ENCODE measurements around the gene ENTPD2.

DNA sequence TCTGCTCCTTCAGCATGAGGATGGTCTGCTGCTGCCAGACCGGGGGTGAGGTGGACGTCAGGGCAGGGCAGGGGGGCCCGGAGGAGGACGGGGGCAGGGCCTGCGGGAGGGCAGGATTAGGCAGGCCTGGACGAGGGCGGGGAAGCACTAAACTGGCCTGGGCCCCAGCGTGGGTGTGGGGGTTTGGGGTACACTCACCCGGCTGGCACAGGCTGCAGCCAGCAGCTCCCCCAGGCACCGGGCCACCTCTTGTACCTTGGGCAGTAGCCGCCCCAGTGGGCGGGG lies 11.0 kb upstream of the ENTPD2 start:
- TF ChIP-seq, protein P1, sequence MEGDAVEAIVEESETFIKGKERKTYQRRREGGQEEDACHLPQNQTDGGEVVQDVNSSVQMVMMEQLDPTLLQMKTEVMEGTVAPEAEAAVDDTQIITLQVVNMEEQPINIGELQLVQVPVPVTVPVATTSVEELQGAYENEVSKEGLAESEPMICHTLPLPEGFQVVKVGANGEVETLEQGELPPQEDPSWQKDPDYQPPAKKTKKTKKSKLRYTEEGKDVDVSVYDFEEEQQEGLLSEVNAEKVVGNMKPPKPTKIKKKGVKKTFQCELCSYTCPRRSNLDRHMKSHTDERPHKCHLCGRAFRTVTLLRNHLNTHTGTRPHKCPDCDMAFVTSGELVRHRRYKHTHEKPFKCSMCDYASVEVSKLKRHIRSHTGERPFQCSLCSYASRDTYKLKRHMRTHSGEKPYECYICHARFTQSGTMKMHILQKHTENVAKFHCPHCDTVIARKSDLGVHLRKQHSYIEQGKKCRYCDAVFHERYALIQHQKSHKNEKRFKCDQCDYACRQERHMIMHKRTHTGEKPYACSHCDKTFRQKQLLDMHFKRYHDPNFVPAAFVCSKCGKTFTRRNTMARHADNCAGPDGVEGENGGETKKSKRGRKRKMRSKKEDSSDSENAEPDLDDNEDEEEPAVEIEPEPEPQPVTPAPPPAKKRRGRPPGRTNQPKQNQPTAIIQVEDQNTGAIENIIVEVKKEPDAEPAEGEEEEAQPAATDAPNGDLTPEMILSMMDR (IDR thresholded peaks at IDR 0.05): no peak
- no peak for TF ChIP-seq EP300 (IDR thresholded peaks at IDR 0.05)

Measured in tibial nerve (tissue), 4 donors.